A673 (cell line): Measurements from ENCODE around the gene ZBTB7B.

Experiments used
- CTCF ChIP-seq: fragments of 300-800, 200-600 bp; sonication (generic); conservative IDR thresholded peaks from 2 replicates; pipeline ENCODE4 v1.5.1; 2017; ENCODE audit warnings: low read depth, mild to moderate bottlenecking, antibody characterized with exemption, low read length, moderate library complexity, mixed read lengths
- EZH2 ChIP-seq: fragments of 200-600 bp; sonication (generic); IDR thresholded peaks from 2 replicates; pipeline ENCODE4 v1.6.1; 2017; ENCODE audit warnings: borderline replicate concordance, low read depth, mild to moderate bottlenecking, mixed read lengths, antibody characterized with exemption, low read length; ENCODE audit not compliant: poor library complexity, severe bottlenecking

GRCh38 chr1:154972213-154972516, 30.4 kb upstream of the ZBTB7B start:
- TF ChIP-seq CTCF = no peak
- TF ChIP-seq EZH2 = no peak
